ENCODE results near the gene SH3BGR. TPM values are rescaled to one million over a fixed set of nuclear protein-coding genes. Genes with fewer than 3 reads are reported as not detected.

SH3BGR gene
- polyA plus RNA-seq, 1 experiment: 2.7 TPM

- Histone ChIP-seq H3K27me3 (ENCODE audit: control insufficient read depth, insufficient read depth, low read length) (peaks cover 3% of the 10 kb centered on the region), H3K9me3 (ENCODE audit: control insufficient read depth, insufficient read depth, low read length) (no peaks in the 10 kb centered on the region), H3K4me3 (ENCODE audit: low read depth, low read length) (no peak overlapping the region), H3K27ac (ENCODE audit: low read depth, low read length) (no peak overlapping the region)
- ChIA-PET CTCF (interaction anchor here (0.5 to 6.8 kb wide), 2 partner anchors 13 to 196 kb away, joined by 4 to 160 read pairs; no protein-coding TSS in a partner anchor), POLR2A (no interaction called here)
- TF ChIP-seq CTCF (IDR thresholded peaks at IDR 0.05; ENCODE audit: low read depth, low read length): no peak
- DNase-seq (ENCODE audit: low read depth, low spot score): no peak
Observed at GRCh38 chr21:39519835-39520234, 68.1 kb downstream of the SH3BGR start.

GRCh38 chr21:39523399-39523798 lies 71.6 kb downstream of the SH3BGR start:
- H3K4me3 ChIP-seq (ENCODE audit: low read depth, low read length): no peak overlapping the region
- no peaks in the 10 kb centered on the region for H3K9me3 ChIP-seq (ENCODE audit: control insufficient read depth, insufficient read depth, low read length)
- TF ChIP-seq CTCF (IDR thresholded peaks at IDR 0.05; ENCODE audit: low read depth, low read length): no peak
- peaks cover 3% of the 10 kb centered on the region for H3K27me3 ChIP-seq (ENCODE audit: control insufficient read depth, insufficient read depth, low read length)
- DNase-seq (ENCODE audit: low read depth, low spot score): no peak
- CTCF ChIA-PET: interaction anchor here (1.2 kb wide), 1 partner anchor 192 kb away, joined by 4 read pairs; no protein-coding TSS in a partner anchor
- POLR2A ChIA-PET: no interaction called here
- no peak overlapping the region for H3K27ac ChIP-seq (ENCODE audit: low read depth, low read length)

GRCh38 chr21:39523915-39524314 lies 72.1 kb downstream of the SH3BGR start:
- POLR2A ChIA-PET: no interaction called here
- TF ChIP-seq CTCF (IDR thresholded peaks at IDR 0.05; ENCODE audit: low read depth, low read length): no peak

GRCh38 chr21:39525129-39525528 lies 73.4 kb downstream of the SH3BGR start:
- POLR2A ChIA-PET: no interaction called here
- CTCF ChIA-PET: no interaction called here
- no peak for DNase-seq (ENCODE audit: low read depth, low spot score)
- Histone ChIP-seq H3K27ac (ENCODE audit: low read depth, low read length) (no peak overlapping the region), H3K4me3 (ENCODE audit: low read depth, low read length) (no peak overlapping the region), H3K27me3 (ENCODE audit: control insufficient read depth, insufficient read depth, low read length) (no peaks in the 10 kb centered on the region), H3K9me3 (ENCODE audit: control insufficient read depth, insufficient read depth, low read length) (no peaks in the 10 kb centered on the region)
- TF ChIP-seq CTCF (IDR thresholded peaks at IDR 0.05; ENCODE audit: low read depth, low read length): no peak

More at GRCh38 chr21:39523915-39524314, 72.1 kb downstream of the SH3BGR start:
- Histone ChIP-seq H3K27me3 (ENCODE audit: control insufficient read depth, insufficient read depth, low read length) (peaks cover 3% of the 10 kb centered on the region), H3K27ac (ENCODE audit: low read depth, low read length) (no peak overlapping the region), H3K4me3 (ENCODE audit: low read depth, low read length) (no peak overlapping the region), H3K9me3 (ENCODE audit: control insufficient read depth, insufficient read depth, low read length) (no peaks in the 10 kb centered on the region)
- CTCF ChIA-PET: interaction anchor here (1.2 kb wide), 1 partner anchor 192 kb away, joined by 4 read pairs; no protein-coding TSS in a partner anchor
- DNase-seq (ENCODE audit: low read depth, low spot score): no peak

- no peak for TF ChIP-seq CTCF (IDR thresholded peaks at IDR 0.05; ENCODE audit: low read depth, low read length)
- POLR2A ChIA-PET: no interaction called here
- DNase-seq (ENCODE audit: low read depth, low spot score): no peak
Observed at GRCh38 chr21:39525601-39526000, 73.8 kb downstream of the SH3BGR start.

More at GRCh38 chr21:39525601-39526000, 73.8 kb downstream of the SH3BGR start:
- H3K4me3 ChIP-seq (ENCODE audit: low read depth, low read length): no peak overlapping the region
- no peaks in the 10 kb centered on the region for H3K9me3 ChIP-seq (ENCODE audit: control insufficient read depth, insufficient read depth, low read length)
- no peaks in the 10 kb centered on the region for H3K27me3 ChIP-seq (ENCODE audit: control insufficient read depth, insufficient read depth, low read length)
- CTCF ChIA-PET: interaction anchor here (2.2 kb wide), 1 partner anchor 7 kb away, joined by 8 read pairs; no protein-coding TSS in a partner anchor
- H3K27ac ChIP-seq (ENCODE audit: low read depth, low read length): no peak overlapping the region

Data from AG04450 (cell line).